ENCODE results near the gene CARD11. TPM values are rescaled to one million over a fixed set of nuclear protein-coding genes. Genes with fewer than 3 reads are reported as not detected.

Gene CARD11
- total and polyA plus RNA-seq, 2 experiments from 2014 or later, result 0.15 TPM; not detected in 1

- DNase-seq (ENCODE audit: low read depth in 1 of 2, low spot score in 1 of 2), result no peak
- TF ChIP-seq CTCF (IDR thresholded peaks at IDR 0.05; ENCODE audit: low read depth, low read length), result no peak
- H3K27me3 ChIP-seq, result no peaks in the 10 kb centered on the region
- no peak overlapping the region for H3K4me3 ChIP-seq
- H3K4me1 ChIP-seq (ENCODE audit: low read depth), result no peaks in the 10 kb centered on the region
- H3K9me3 ChIP-seq (ENCODE audit: low read depth), result peaks cover 4% of the 10 kb centered on the region
- no peaks in the 10 kb centered on the region for H3K36me3 ChIP-seq
- no peak overlapping the region for H3K27ac ChIP-seq
Measured at GRCh38 chr7:2965301-2965700, 78.4 kb downstream of the CARD11 start.

GRCh38 chr7:2964208-2964607 is 79.5 kb downstream of the CARD11 start:
- Histone ChIP-seq H3K27ac (no peak overlapping the region), H3K36me3 (no peaks in the 10 kb centered on the region), H3K27me3 (no peaks in the 10 kb centered on the region), H3K4me1 (ENCODE audit: low read depth) (no peaks in the 10 kb centered on the region), H3K9me3 (ENCODE audit: low read depth) (peaks cover 4% of the 10 kb centered on the region), H3K4me3 (no peak overlapping the region)
- no peak for TF ChIP-seq CTCF (IDR thresholded peaks at IDR 0.05; ENCODE audit: low read depth, low read length)
- no peak for DNase-seq (ENCODE audit: low read depth in 1 of 2, low spot score in 1 of 2)

GRCh38 chr7:2962865-2963264 is 80.8 kb downstream of the CARD11 start:
- Histone ChIP-seq H3K27me3 (no peaks in the 10 kb centered on the region), H3K36me3 (no peaks in the 10 kb centered on the region), H3K4me3 (no peak overlapping the region), H3K9me3 (ENCODE audit: low read depth) (peaks cover 4% of the 10 kb centered on the region), H3K4me1 (ENCODE audit: low read depth) (no peaks in the 10 kb centered on the region), H3K27ac (no peak overlapping the region)
- no peak for DNase-seq (ENCODE audit: low read depth in 1 of 2, low spot score in 1 of 2)
- no peak for TF ChIP-seq CTCF (IDR thresholded peaks at IDR 0.05; ENCODE audit: low read depth, low read length)

GRCh38 chr7:2959828-2960599 is 83.7 kb downstream of the CARD11 start:
- H3K27me3 ChIP-seq, result no peaks in the 10 kb centered on the region
- H3K4me1 ChIP-seq (ENCODE audit: low read depth), result no peaks in the 10 kb centered on the region
- H3K27ac ChIP-seq, result no peak overlapping the region
- no peaks in the 10 kb centered on the region for H3K9me3 ChIP-seq (ENCODE audit: low read depth)
- DNase-seq (ENCODE audit: low read depth in 1 of 2, low spot score in 1 of 2), result no peak
- no peak overlapping the region for H3K4me3 ChIP-seq
- no peak for TF ChIP-seq CTCF (IDR thresholded peaks at IDR 0.05; ENCODE audit: low read depth, low read length)
- H3K36me3 ChIP-seq, result no peaks in the 10 kb centered on the region

DNA sequence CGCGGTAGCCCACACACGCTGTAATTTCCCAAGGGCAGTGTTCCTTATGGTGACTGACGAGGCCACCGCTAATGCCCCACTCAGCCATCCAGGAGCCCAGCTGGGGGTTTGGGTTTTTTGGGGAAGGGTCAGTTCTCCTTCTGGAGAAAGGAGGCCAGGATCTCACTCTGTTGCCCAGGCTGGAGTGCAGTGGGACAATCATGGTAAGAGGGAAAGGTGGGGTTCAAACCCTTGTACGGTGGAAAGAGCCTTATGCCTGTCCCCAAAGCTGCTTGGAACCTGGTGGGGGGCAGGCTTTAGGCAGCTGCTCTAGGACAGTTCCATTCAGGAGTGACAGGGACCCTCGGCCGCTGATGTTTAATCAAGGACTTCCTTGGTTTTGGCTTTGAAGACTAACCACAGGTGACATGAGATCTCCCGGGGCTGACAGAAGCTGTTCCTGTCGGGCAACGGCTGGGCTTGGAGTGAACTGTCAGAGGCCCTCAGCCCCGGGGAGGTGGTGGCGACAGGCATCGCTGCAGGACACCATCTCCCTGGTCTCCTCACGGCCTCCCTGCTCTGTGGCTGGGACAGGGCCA is 84.5 kb downstream of the CARD11 start:
- Histone ChIP-seq H3K36me3 (no peaks in the 10 kb centered on the region), H3K27me3 (no peaks in the 10 kb centered on the region), H3K4me1 (ENCODE audit: low read depth) (no peaks in the 10 kb centered on the region), H3K4me3 (no peak overlapping the region), H3K27ac (no peak overlapping the region), H3K9me3 (ENCODE audit: low read depth) (no peaks in the 10 kb centered on the region)
- TF ChIP-seq CTCF (IDR thresholded peaks at IDR 0.05; ENCODE audit: low read depth, low read length), result no peak
- DNase-seq (ENCODE audit: low read depth in 1 of 2, low spot score in 1 of 2), result no peak

Measured in cardiac muscle cell (in vitro differentiated cells and primary cell).